BLaER1 (cell line): ENCODE results near the gene TMEM134.
"Not testable (repeated sequence)": the region's sequence is repeated elsewhere in the genome, so short reads cannot be mapped to it uniquely, and the experiment has no call there.

Experiments
- H3K27ac ChIP-seq: shearing (Covaris generic); formaldehyde crosslinking; 2 replicates; pipeline ENCODE4 v1.8.1; 2022
- H3K27me3 ChIP-seq: shearing (Covaris generic); formaldehyde crosslinking; 2 replicates; pipeline ENCODE4 v1.8.1; 2022
- H3K36me3 ChIP-seq: shearing (Covaris generic); formaldehyde crosslinking; 2 replicates; pipeline ENCODE4 v1.8.1; 2022
- H3K4me1 ChIP-seq: shearing (Covaris generic); formaldehyde crosslinking; 2 replicates; pipeline ENCODE4 v1.8.1; 2022
- H3K4me2 ChIP-seq: shearing (Covaris generic); formaldehyde crosslinking; 2 replicates; pipeline ENCODE4 v1.8.1; 2022
- H3K4me3 ChIP-seq: shearing (Covaris generic); formaldehyde crosslinking; 2 replicates; pipeline ENCODE4 v1.8.1; 2022
- H3K9ac ChIP-seq: shearing (Covaris generic); formaldehyde crosslinking; 2 replicates; pipeline ENCODE4 v1.8.1; 2022
- H3K9me3 ChIP-seq: shearing (Covaris generic); formaldehyde crosslinking; 2 replicates; pipeline ENCODE4 v1.8.1; 2022
- H4K20me1 ChIP-seq: shearing (Covaris generic); formaldehyde crosslinking; 2 replicates; pipeline ENCODE4 v1.8.1; 2022
- Cebpa-rat ChIP-seq: shearing (Covaris generic); IDR thresholded peaks from 2 replicates; pipeline ENCODE4 v1.8.1; 2022

The TMEM134 gene

GRCh38 chr11:67468759-67469507, at the start of gene TMEM134:
TSS of gene TMEM134 (minus strand) at chr11:67469251. CDS start at chr11:67469192, 59 bp downstream.
- Histone ChIP-seq H3K9me3 (no peaks in the 10 kb centered on the region), H3K9ac (peak within 1 kb of the TSS; percentile 91), H3K27ac (peak within 1 kb of the TSS; percentile 84), H4K20me1 (no peaks in the 10 kb centered on the region), H3K4me3 (peak within 1 kb of the TSS; percentile 91), H3K4me1 (peaks cover 62% of the 10 kb centered on the region), H3K27me3 (no peaks in the 10 kb centered on the region), H3K4me2 (peak within 1 kb of the TSS; percentile 97), H3K36me3 (no peaks in the 10 kb centered on the region)
- no peak for TF ChIP-seq Cebpa-rat

GRCh38 chr11:67517784-67518552, 48.9 kb upstream of the TMEM134 start:
- Histone ChIP-seq H3K4me3 (no peak overlapping the region), H3K27ac (no peak overlapping the region), H3K4me1 (no peaks in the 10 kb centered on the region), H3K9ac (no peak overlapping the region), H3K27me3 (no peaks in the 10 kb centered on the region), H3K9me3 (no peaks in the 10 kb centered on the region), H3K36me3 (no peaks in the 10 kb centered on the region), H3K4me2 (no peak overlapping the region), H4K20me1 (no peaks in the 10 kb centered on the region)
- no peak for TF ChIP-seq Cebpa-rat

- no peaks in the 10 kb centered on the region for H3K27me3 ChIP-seq
- no peak for TF ChIP-seq Cebpa-rat
- H3K9me3 ChIP-seq, result no peaks in the 10 kb centered on the region
- no peaks in the 10 kb centered on the region for H4K20me1 ChIP-seq
- no peak overlapping the region for H3K9ac ChIP-seq
- no peak overlapping the region for H3K27ac ChIP-seq
- no peaks in the 10 kb centered on the region for H3K36me3 ChIP-seq
- H3K4me2 ChIP-seq, result no peak overlapping the region
- H3K4me3 ChIP-seq, result no peak overlapping the region
- H3K4me1 ChIP-seq, result no peaks in the 10 kb centered on the region
Observed at GRCh38 chr11:67516806-67517205, 47.8 kb upstream of the TMEM134 start.

GRCh38 chr11:67514116-67514515, 45.1 kb upstream of the TMEM134 start:
- H3K9ac ChIP-seq, result no peak overlapping the region
- H3K4me3 ChIP-seq, result no peak overlapping the region
- H3K4me1 ChIP-seq, result peaks cover 1% of the 10 kb centered on the region
- no peaks in the 10 kb centered on the region for H3K9me3 ChIP-seq
- H3K27ac ChIP-seq, result no peak overlapping the region
- no peaks in the 10 kb centered on the region for H3K36me3 ChIP-seq
- no peaks in the 10 kb centered on the region for H4K20me1 ChIP-seq
- no peak overlapping the region for H3K4me2 ChIP-seq
- no peaks in the 10 kb centered on the region for H3K27me3 ChIP-seq
- TF ChIP-seq Cebpa-rat, result no peak

- not testable (repeated sequence) for H3K27me3 ChIP-seq, H3K9ac ChIP-seq, H3K9me3 ChIP-seq, H3K4me2 ChIP-seq, H3K36me3 ChIP-seq, H3K4me3 ChIP-seq, H3K27ac ChIP-seq, H4K20me1 ChIP-seq
- peaks cover 19% of the 10 kb centered on the region for H3K4me1 ChIP-seq
Observed at GRCh38 chr11:67511558-67511957, 42.5 kb upstream of the TMEM134 start.

GRCh38 chr11:67510023-67510345, 40.9 kb upstream of the TMEM134 start:
- Histone ChIP-seq H4K20me1 (peaks cover 17% of the 10 kb centered on the region), H3K27me3 (no peaks in the 10 kb centered on the region), H3K4me3 (no peak overlapping the region), H3K36me3 (no peaks in the 10 kb centered on the region), H3K9ac (no peak overlapping the region), H3K9me3 (no peaks in the 10 kb centered on the region), H3K4me1 (peaks cover 33% of the 10 kb centered on the region), H3K27ac (no peak overlapping the region), H3K4me2 (no peak overlapping the region)
- TF ChIP-seq Cebpa-rat, result no peak

- Histone ChIP-seq H3K4me1 (peaks cover 38% of the 10 kb centered on the region), H3K27ac (peak overlapping the region; percentile 85), H3K36me3 (no peaks in the 10 kb centered on the region), H3K4me3 (peak overlapping the region; percentile 82), H3K27me3 (peaks cover 4% of the 10 kb centered on the region; the same call in 1 of the 2 replicates), H3K9me3 (no peaks in the 10 kb centered on the region), H3K4me2 (peak overlapping the region; percentile 90), H3K9ac (peak overlapping the region; percentile 82), H4K20me1 (peaks cover 30% of the 10 kb centered on the region)
- TF ChIP-seq Cebpa-rat, result no peak
Observed at GRCh38 chr11:67508486-67509121, 39.6 kb upstream of the TMEM134 start.

- Histone ChIP-seq H3K4me1 (peaks cover 45% of the 10 kb centered on the region), H4K20me1 (peaks cover 37% of the 10 kb centered on the region), H3K4me3 (peak within 1 kb of the TSS; percentile 82), H3K4me2 (peak within 1 kb of the TSS; percentile 94), H3K36me3 (peaks cover 3% of the 10 kb centered on the region; the same call in 1 of the 2 replicates), H3K27ac (peak within 1 kb of the TSS; percentile 85), H3K9ac (peak within 1 kb of the TSS; percentile 82), H3K27me3 (peaks cover 9% of the 10 kb centered on the region; the same call in 1 of the 2 replicates), H3K9me3 (no peaks in the 10 kb centered on the region)
- TF ChIP-seq Cebpa-rat, result no peak
Observed at GRCh38 chr11:67507864-67508485, 38.9 kb upstream of the TMEM134 start, which contains the start of gene CDK2AP2. TSS of gene CDK2AP2 (minus strand) at chr11:67508162. CDS start at chr11:67508082, 80 bp downstream.

- peaks cover 51% of the 10 kb centered on the region for H3K4me1 ChIP-seq
- peak overlapping the region; percentile 67; the same call in 1 of the 2 replicates for H3K27ac ChIP-seq
- no peaks in the 10 kb centered on the region for H3K9me3 ChIP-seq
- peaks cover 9% of the 10 kb centered on the region; the same call in 1 of the 2 replicates for H3K27me3 ChIP-seq
- peaks cover 9% of the 10 kb centered on the region for H3K36me3 ChIP-seq
- peak overlapping the region; percentile 94 for H3K4me2 ChIP-seq
- peaks cover 43% of the 10 kb centered on the region for H4K20me1 ChIP-seq
- no peak for TF ChIP-seq Cebpa-rat
- H3K9ac ChIP-seq, result peak overlapping the region; percentile 81
- H3K4me3 ChIP-seq, result peak overlapping the region; percentile 82
Observed at GRCh38 chr11:67507242-67507863, 38.3 kb upstream of the TMEM134 start.
